K562 (cell line): ENCODE data around the gene IMPACT. TPM values are rescaled to one million over a fixed set of nuclear protein-coding genes. Genes with fewer than 3 reads are reported as not detected.

Source experiments
- ATAC-seq: fragments of 200-7000 bp; cut with Tn5 transposase; 3 replicates; pipeline ENCODE4 v1.9.1; 2020; ENCODE audit warnings: moderate library complexity
- BruUV-seq: library from RNA; stranded (reverse); fragments of 400-500 nt; replicated peaks from 2 replicates; lab custom pipeline; 2021; lab: Mats Ljungman, UMichigan
- CTCF ChIA-PET: fragments of 300-600 bp; formaldehyde crosslinking; extraction: SDS; loops from one replicate; lab custom pipeline; 2021; ENCODE audit warnings: low intra/inter-chr PET ratio; lab: Yijun Ruan, JAX
- POLR2A ChIA-PET: fragments of 300-600, 350-650 bp; sonication (Branson Sonifier 250); formaldehyde crosslinking; extraction: SDS; loops from one replicate; lab custom pipeline; 2021; ENCODE audit warnings: antibody characterized with exemption, inconsistent platforms; lab: Yijun Ruan, JAX
- DNase-seq, 4 experiments: peaks; one replicate each; pipeline versions ENCODE4 v3.0.0 to v3.0.0-alpha.2; 2011 to 2018; ENCODE audit warnings: low spot score in 3 of 4, mixed read lengths in 3 of 4; ENCODE audit errors: extremely low read depth in 1 of 4
- FAIRE-seq: peaks from 2 replicates; lab custom pipeline; 2011; peaks lifted over from hg19 to GRCh38; lab: Jason Lieb, UNC
- H2AFZ ChIP-seq: 2 replicates; pipeline ENCODE4 v1.6.0; 2011; ENCODE audit warnings: low read depth, low read length, control low read depth, inconsistent platforms
- H3K27ac ChIP-seq: fragments of 200-600 bp; 3 replicates; pipeline ENCODE4 v1.8.0; 2011; ENCODE audit warnings: low read depth, mild to moderate bottlenecking, control low read depth, inconsistent platforms, low read length, moderate library complexity, mixed read lengths; ENCODE audit errors: extremely low read depth
- H3K27me3 ChIP-seq, 2 experiments: fragments of 300-600 bp in 1 of 2; 2 replicates in 1 of 2; 3 replicates in 1 of 2; pipeline versions ENCODE4 v1.6.0 to v1.8.0; 2011; ENCODE audit warnings: inconsistent platforms in 2 of 2, low read length in 2 of 2, mild to moderate bottlenecking in 1 of 2, mixed read lengths in 1 of 2, moderate library complexity in 1 of 2; ENCODE audit not compliant: control insufficient read depth in 2 of 2, insufficient read depth in 2 of 2
- H3K36me3 ChIP-seq: fragments of 300-600 bp; 3 replicates; pipeline ENCODE4 v1.8.0; 2011; ENCODE audit warnings: mild to moderate bottlenecking, low read length, inconsistent platforms; ENCODE audit not compliant: control insufficient read depth, insufficient read depth
- H3K4me1 ChIP-seq, 2 experiments: fragments of 200-600 bp in 1 of 2; replicated peaks in 1 of 2; 2 replicates in 1 of 2; 3 replicates in 1 of 2; pipeline versions ENCODE4 v1.5.1 to v1.8.0; 2011; ENCODE audit warnings: inconsistent platforms in 2 of 2, low read length in 2 of 2, mild to moderate bottlenecking in 1 of 2, mixed read lengths in 1 of 2, moderate library complexity in 1 of 2; ENCODE audit not compliant: control insufficient read depth in 2 of 2, insufficient read depth in 2 of 2
- H3K4me2 ChIP-seq: 2 replicates; pipeline ENCODE4 v1.6.1; 2011; ENCODE audit warnings: low read length, control low read depth, inconsistent platforms, mixed read lengths; ENCODE audit not compliant: insufficient read depth
- H3K4me3 ChIP-seq: fragments of 200-600 bp; sonication (generic), shearing (Covaris generic); 2 replicates; pipeline ENCODE4 v1.5.1; 2016; ENCODE audit warnings: control low read depth, inconsistent platforms
- H3K79me2 ChIP-seq: fragments of 200-600 bp; 3 replicates; pipeline ENCODE4 v1.8.0; 2011; ENCODE audit warnings: low read length, inconsistent platforms; ENCODE audit not compliant: control insufficient read depth, insufficient read depth
- H3K9ac ChIP-seq, 2 experiments: 2 replicates each; pipeline versions ENCODE4 v1.6.0 to v1.6.1; 2011; ENCODE audit warnings: low read depth in 2 of 2, low read length in 2 of 2, control low read depth in 1 of 2, inconsistent platforms in 1 of 2, mild to moderate bottlenecking in 1 of 2, mixed read lengths in 1 of 2; ENCODE audit not compliant: insufficient read depth in 1 of 2
- H3K9me1 ChIP-seq: one replicate; pipeline ENCODE4 v1.6.0; 2011; ENCODE audit warnings: inconsistent platforms, mild to moderate bottlenecking, low read length, moderate library complexity; ENCODE audit not compliant: control insufficient read depth, insufficient read depth
- H3K9me3 ChIP-seq: replicated peaks from 2 replicates; pipeline ENCODE4 v1.5.1; 2011; ENCODE audit warnings: low read depth, low read length, inconsistent platforms; ENCODE audit not compliant: control insufficient read depth, insufficient read depth
- H4K20me1 ChIP-seq: replicated peaks from 2 replicates; pipeline ENCODE4 v1.6.1; 2011; ENCODE audit warnings: low read length, inconsistent platforms, mixed read lengths; ENCODE audit not compliant: control insufficient read depth, insufficient read depth
- COPS2 ChIP-seq: fragments of 450-650 bp; conservative IDR thresholded peaks from 2 replicates; pipeline ENCODE4 v1.6.1; 2016; ENCODE audit warnings: mild to moderate bottlenecking, moderate library complexity
- CREB3 ChIP-seq: fragments of 450-650 bp; conservative IDR thresholded peaks from 2 replicates; pipeline ENCODE4 v1.6.1; 2016; ENCODE audit warnings: missing genetic modification characterization, low read depth, mild to moderate bottlenecking, missing compliant biosample characterization, moderate library complexity
- CREB3L1 ChIP-seq: fragments of 450-650 bp; IDR thresholded peaks from 2 replicates; pipeline ENCODE4 v1.6.1; 2014; ENCODE audit warnings: low read depth, mild to moderate bottlenecking, moderate library complexity, borderline replicate concordance
- GABPB1 ChIP-seq: sonication (generic); formaldehyde crosslinking; IDR thresholded peaks from 2 replicates; pipeline ENCODE4 v1.8.0; 2022; ENCODE audit warnings: mild to moderate bottlenecking, missing genetic modification reagents
- HOXB6 ChIP-seq: fragments of 250-450 bp; sonication (Bioruptor Pico); IDR thresholded peaks from 2 replicates; pipeline ENCODE4 v1.5.1; 2022; ENCODE audit warnings: mild to moderate bottlenecking, borderline replicate concordance
- HSF4 ChIP-seq: fragments of 250-450 bp; sonication (Bioruptor Pico); IDR thresholded peaks from 2 replicates; pipeline ENCODE4 v2.1.2; 2022; ENCODE audit warnings: mild to moderate bottlenecking, moderate library complexity, borderline replicate concordance
- NFIX ChIP-seq: fragments of 250-450 bp; sonication (Bioruptor Pico); IDR thresholded peaks from 2 replicates; pipeline ENCODE4 v1.4.0; 2020; ENCODE audit warnings: low read depth, mild to moderate bottlenecking, moderate library complexity
- TCF3 ChIP-seq: sonication (generic); formaldehyde crosslinking; IDR thresholded peaks from 2 replicates; pipeline ENCODE4 v1.4.0; 2020; ENCODE audit warnings: mild to moderate bottlenecking, missing genetic modification reagents
- THAP12 ChIP-seq: fragments of 250-450 bp; sonication (Bioruptor Pico); IDR thresholded peaks from 2 replicates; pipeline ENCODE4 v1.9.0; 2021; ENCODE audit warnings: mild to moderate bottlenecking, inconsistent platforms
- TRIM25 ChIP-seq: fragments of 450-650 bp; IDR thresholded peaks from 2 replicates; pipeline ENCODE4 v1.7.0; 2016; ENCODE audit warnings: borderline replicate concordance
- ZBTB5 ChIP-seq: fragments of 450-650 bp; IDR thresholded peaks from 2 replicates; pipeline ENCODE4 v1.6.1; 2017; ENCODE audit warnings: antibody characterized with exemption
- WGBS: fragments of 100-300 bp; shearing (Covaris generic); methylation state at CpG from one replicate; pipeline ENCODE4 v1.1.6; 2016; ENCODE audit warnings: low coverage, mixed read lengths; ENCODE audit not compliant: insufficient coverage; ENCODE audit errors: missing lambda C conversion rate; 5-methylcytosine and 5-hydroxymethylcytosine counted together
- in situ Hi-C: fragments of 300-500 bp; cut with MboI; formaldehyde crosslinking; loops from 4 replicates; pipeline ENCODE4 v1.15.0; 2018; ENCODE audit warnings: inconsistent platforms, mixed read lengths
- intact Hi-C: fragments of 100-400 bp; cut with micrococcal nuclease; formaldehyde crosslinking; loops from 2 replicates; pipeline ENCODE4 v1.14.2; 2022
- polyA plus RNA-seq, 8 experiments: library from polyadenylated mRNA; depleted of rRNA in 4 of 8; stranded (reverse) in 5 of 8; unstranded in 3 of 8; fragments of >200 nt; fragmentation: Nextera tagmentation in 2 of 8; fragmentation: Illumina TruSeq in 1 of 8; extraction: Ambion mirVana in 2 of 8; extraction: Trizol in 1 of 8; gene quantifications; 2 replicates each; pipeline versions ENCODE4 v1.2.1 to v1.2.3, GENCODE V29; 2011 to 2014; ENCODE audit warnings: inconsistent platforms in 1 of 8, missing spikeins in 1 of 8
- total RNA-seq, 7 experiments: library from RNA; depleted of rRNA in 6 of 7; stranded (reverse); fragments of >200 nt in 6 of 7; fragmentation: Illumina TruSeq in 2 of 7; extraction: Trizol in 2 of 7; gene quantifications; 2 replicates each; pipeline versions ENCODE4 v1.2.1 to v1.2.3, GENCODE V29; 2011 to 2021; ENCODE audit warnings: low replicate concordance in 1 of 7

The IMPACT gene
- total and polyA plus RNA-seq, 9 of the 15 experiments (the other 6 are each of a cell fraction or from before 2014, with no cell fraction given): 4.7 to 7.6 (median 5.8) TPM

GRCh38 chr18:24494586-24494985 is 68.1 kb downstream of the IMPACT start:
- H3K4me1 ChIP-seq: no peaks in the 10 kb centered on the region
- DNase-seq: no peak
- H3K4me3 ChIP-seq: no peak overlapping the region
- no peaks in the 10 kb centered on the region for H3K36me3 ChIP-seq
- WGBS: 0% methylated on average over 2 of the region's 2 CpGs
- H3K27me3 ChIP-seq: peaks cover 0 to 17% of the 10 kb centered on the region in 2 experiments; a peak in 1 of 5 replicates
- intact Hi-C loops (loop anchor here (10.0 kb wide), 1 partner anchor 670 kb away; no protein-coding TSS in a partner anchor), in situ Hi-C loops (no loop called here)
- no peaks in the 10 kb centered on the region for H4K20me1 ChIP-seq
- no peak for ATAC-seq
- no peak for FAIRE-seq
- BruUV-seq: no TSS peak
- no peaks in the 10 kb centered on the region for H3K9me1 ChIP-seq
- no peak overlapping the region for H2AFZ ChIP-seq
- POLR2A ChIA-PET: no interaction called here
- CTCF ChIA-PET: no interaction called here
- H3K79me2 ChIP-seq: no peaks in the 10 kb centered on the region
- no peak overlapping the region for H3K27ac ChIP-seq
- H3K9ac ChIP-seq: no peak overlapping the region
- H3K4me2 ChIP-seq: no peak overlapping the region
- no peaks in the 10 kb centered on the region for H3K9me3 ChIP-seq
- TF ChIP-seq THAP12 (CRISPR knock-in tag): no peak
- TF ChIP-seq HSF4 (CRISPR knock-in tag): no peak
- no peak for TF ChIP-seq HOXB6
- TF ChIP-seq GABPB1 (CRISPR knock-in tag): no peak
- no peak for TF ChIP-seq COPS2
- no peak for TF ChIP-seq TCF3 (CRISPR knock-in tag)
- TF ChIP-seq NFIX (CRISPR knock-in tag): no peak
- no peak for TF ChIP-seq TRIM25
- TF ChIP-seq CREB3L1: no peak
- TF ChIP-seq ZBTB5: no peak
- no peak for TF ChIP-seq CREB3
